ENCODE results near the gene STARD10.

- no peak for TF ChIP-seq EZH2 (IDR thresholded peaks at IDR 0.05; ENCODE audit: low read depth, unreplicated experiment)
- no peak for TF ChIP-seq CREB1 (CRISPR knock-in tag; IDR thresholded peaks at IDR 0.05; ENCODE audit: low read depth)
- no peak for TF ChIP-seq CTCF (conservative IDR thresholded peaks at IDR 0.05; ENCODE audit: low read depth in 2 of 2)
- TF ChIP-seq, protein P1, sequence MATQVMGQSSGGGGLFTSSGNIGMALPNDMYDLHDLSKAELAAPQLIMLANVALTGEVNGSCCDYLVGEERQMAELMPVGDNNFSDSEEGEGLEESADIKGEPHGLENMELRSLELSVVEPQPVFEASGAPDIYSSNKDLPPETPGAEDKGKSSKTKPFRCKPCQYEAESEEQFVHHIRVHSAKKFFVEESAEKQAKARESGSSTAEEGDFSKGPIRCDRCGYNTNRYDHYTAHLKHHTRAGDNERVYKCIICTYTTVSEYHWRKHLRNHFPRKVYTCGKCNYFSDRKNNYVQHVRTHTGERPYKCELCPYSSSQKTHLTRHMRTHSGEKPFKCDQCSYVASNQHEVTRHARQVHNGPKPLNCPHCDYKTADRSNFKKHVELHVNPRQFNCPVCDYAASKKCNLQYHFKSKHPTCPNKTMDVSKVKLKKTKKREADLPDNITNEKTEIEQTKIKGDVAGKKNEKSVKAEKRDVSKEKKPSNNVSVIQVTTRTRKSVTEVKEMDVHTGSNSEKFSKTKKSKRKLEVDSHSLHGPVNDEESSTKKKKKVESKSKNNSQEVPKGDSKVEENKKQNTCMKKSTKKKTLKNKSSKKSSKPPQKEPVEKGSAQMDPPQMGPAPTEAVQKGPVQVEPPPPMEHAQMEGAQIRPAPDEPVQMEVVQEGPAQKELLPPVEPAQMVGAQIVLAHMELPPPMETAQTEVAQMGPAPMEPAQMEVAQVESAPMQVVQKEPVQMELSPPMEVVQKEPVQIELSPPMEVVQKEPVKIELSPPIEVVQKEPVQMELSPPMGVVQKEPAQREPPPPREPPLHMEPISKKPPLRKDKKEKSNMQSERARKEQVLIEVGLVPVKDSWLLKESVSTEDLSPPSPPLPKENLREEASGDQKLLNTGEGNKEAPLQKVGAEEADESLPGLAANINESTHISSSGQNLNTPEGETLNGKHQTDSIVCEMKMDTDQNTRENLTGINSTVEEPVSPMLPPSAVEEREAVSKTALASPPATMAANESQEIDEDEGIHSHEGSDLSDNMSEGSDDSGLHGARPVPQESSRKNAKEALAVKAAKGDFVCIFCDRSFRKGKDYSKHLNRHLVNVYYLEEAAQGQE (IDR thresholded peaks at IDR 0.05; ENCODE audit: unreplicated experiment): no peak
Observed at GRCh38 chr11:72792437-72793021, 1.3 kb downstream of the STARD10 start.

Measured in GM23338 (cell line).